ENCODE data around the gene KRT81. TPM values are rescaled to one million over a fixed set of nuclear protein-coding genes. Genes with fewer than 3 reads are reported as not detected.

Gene KRT81
- total and polyA plus RNA-seq, 2 of the 4 experiments (the other 2 are of a cell fraction) = under 0.01 to 0.05 TPM

GRCh38 chr12:52250048-52250990 lies 41.0 kb downstream of the KRT81 start:
- H4K8ac ChIP-seq (ENCODE audit: low read depth in 2 of 2, low read length in 2 of 2) = no peak overlapping the region
- H2BK120ac ChIP-seq (ENCODE audit: low read depth, low read length) = no peak overlapping the region; the same call in 1 of the 2 replicates
- no peak overlapping the region for H3K14ac ChIP-seq (replicated peaks; ENCODE audit: low read depth, low read length)
- BruUV-seq (replicated peaks) = no TSS peak
- H3K27me3 ChIP-seq (ENCODE audit: control insufficient read depth, insufficient read depth, low read length) = peaks cover 5% of the 10 kb centered on the region
- in situ Hi-C loops (cut with MboI; ENCODE audit: low sequenced_read_pairs) = no loop called here
- H4K20me1 ChIP-seq (ENCODE audit: insufficient read depth, low read length) = no peaks in the 10 kb centered on the region
- no peak overlapping the region for H2BK5ac ChIP-seq (ENCODE audit: low read depth, low read length, poor library complexity, severe bottlenecking)
- H2AK9ac ChIP-seq (replicated peaks; ENCODE audit: low read depth, low read length, poor library complexity) = peak overlapping the region; percentile 13
- no peak overlapping the region for H2BK20ac ChIP-seq (ENCODE audit: low read depth, low read length)
- no peak overlapping the region for H3K9ac ChIP-seq (ENCODE audit: low read depth, low read length)
- no peaks in the 10 kb centered on the region for H3K36me3 ChIP-seq (ENCODE audit: control insufficient read depth, insufficient read depth, low read length)
- ChIA-PET CTCF (no interaction called here), POLR2A (ENCODE audit: unreplicated experiment) (no interaction called here)
- DNase-seq (no peak), ATAC-seq (ENCODE audit: low read depth) (no peak)
- intact Hi-C loops (cut with micrococcal nuclease) = no loop called here
- no peak overlapping the region for H3K56ac ChIP-seq (ENCODE audit: extremely low read depth, insufficient read depth, low read length)
- H2AFZ ChIP-seq (replicated peaks; ENCODE audit: low read length, poor library complexity) = no peak overlapping the region
- no peak overlapping the region for H3K4me2 ChIP-seq (ENCODE audit: low read depth, low read length)
- H3K79me1 ChIP-seq (ENCODE audit: low read depth in 1 of 2, low read length in 2 of 2) = no peaks in the 10 kb centered on the region
- no peak overlapping the region for H4K91ac ChIP-seq (ENCODE audit: insufficient read depth, low read depth, low read length)
- peaks cover 7% of the 10 kb centered on the region; the same call in 1 of the 2 replicates for H3K9me1 ChIP-seq (ENCODE audit: insufficient read depth, low read length)
- H3K27ac ChIP-seq (ENCODE audit: insufficient read depth, low read length) = no peak overlapping the region
- H3K4me3 ChIP-seq (ENCODE audit: insufficient read depth, low read depth, low read length) = no peak overlapping the region
- no peak overlapping the region for H4K5ac ChIP-seq (ENCODE audit: low read depth, low read length)
- H3K4ac ChIP-seq (ENCODE audit: low read depth, low read length) = peak overlapping the region; percentile 19; the same call in 1 of the 2 replicates
- no peak for TF ChIP-seq ELK1 (IDR thresholded peaks at IDR 0.05; ENCODE audit: borderline replicate concordance, low read depth, low read length)
- TF ChIP-seq MAZ (IDR thresholded peaks at IDR 0.05; ENCODE audit: borderline replicate concordance, low read depth, low read length) = no peak
- no peak for TF ChIP-seq CEBPB (IDR thresholded peaks at IDR 0.05; ENCODE audit: low read depth, low read length)
- TF ChIP-seq RAD21 (IDR thresholded peaks at IDR 0.05; ENCODE audit: low read length) = no peak
- no peak for TF ChIP-seq CTCF (conservative IDR thresholded peaks at IDR 0.05; ENCODE audit: low read depth, low read length)
- H3K23ac ChIP-seq (ENCODE audit: low read depth, low read length) = no peak overlapping the region
- H2BK15ac ChIP-seq (ENCODE audit: low read depth, low read length) = no peak overlapping the region
- no peaks in the 10 kb centered on the region for H3K9me3 ChIP-seq (ENCODE audit: control insufficient read depth, insufficient read depth, low read length)
- no peak overlapping the region for H2AK5ac ChIP-seq (ENCODE audit: low read depth, low read length)
- WGBS, 2 experiments (ENCODE audit: extremely low coverage in 2 of 2, insufficient read length in 1 of 2) = 52% methylated on average over 21 of the region's 52 CpGs; no CpG with 5 or more reads in 1 of the 2 experiments
- H3K18ac ChIP-seq (ENCODE audit: low read depth, low read length) = no peak overlapping the region
- dilution Hi-C loops (cut with HindIII; ENCODE audit: low sequenced_read_pairs, unreplicated experiment) = no loop called here
- peaks cover 12% of the 10 kb centered on the region for H3K4me1 ChIP-seq (ENCODE audit: control insufficient read depth, insufficient read depth, low read length)

Measured in IMR-90 (cell line).